Endothelial cell of umbilical vein (primary cell): ENCODE results near the gene ENTPD7.

Source experiments
- EZH2 ChIP-seq: IDR thresholded peaks from 2 replicates; pipeline ENCODE4 v1.6.1; 2012; ENCODE audit warnings: borderline replicate concordance, low read depth, mild to moderate bottlenecking, moderate library complexity, low read length, inconsistent platforms; ENCODE audit not compliant: severe bottlenecking
- GATA2 ChIP-seq: IDR thresholded peaks from 2 replicates; pipeline ENCODE4 v1.7.0; 2011; ENCODE audit warnings: low read depth, mild to moderate bottlenecking, moderate library complexity, mixed read lengths, low read length; ENCODE audit not compliant: insufficient read length, insufficient read depth
- POLR2A ChIP-seq: IDR thresholded peaks from 2 replicates; pipeline ENCODE4 v1.6.1; 2012; ENCODE audit warnings: low read depth, mild to moderate bottlenecking, control low read depth, low read length
- POLR2AphosphoS5 ChIP-seq: IDR thresholded peaks from 2 replicates; pipeline ENCODE4 v1.6.1; 2012; ENCODE audit warnings: low read depth, mild to moderate bottlenecking, control low read depth, low read length, moderate library complexity; ENCODE audit not compliant: insufficient read depth

- TF ChIP-seq POLR2AphosphoS5: no peak
- TF ChIP-seq GATA2: no peak
- no peak for TF ChIP-seq EZH2
- TF ChIP-seq POLR2A: no peak
Observed at GRCh38 chr10:99685597-99685967, 26.3 kb downstream of the ENTPD7 start.
